ENCODE measurements around the gene ARL8B.
"Not testable (repeated sequence)": the region's sequence is repeated elsewhere in the genome, so short reads cannot be mapped to it uniquely, and the experiment has no call there.

The ARL8B gene

GRCh38 chr3:5149306-5149880, 27.3 kb downstream of the ARL8B start:
- DNase-seq: no peak

- no peak for DNase-seq
These were observed 29.5 kb downstream of the ARL8B start for GRCh38 chr3:5151586-5151985.

GRCh38 chr3:5153074-5153473, 31.0 kb downstream of the ARL8B start:
- no peak for DNase-seq

GRCh38 chr3:5155241-5155640, 33.1 kb downstream of the ARL8B start:
- DNase-seq: no peak

- no peak for DNase-seq
These were observed 38.2 kb downstream of the ARL8B start for GRCh38 chr3:5160321-5160720.

- DNase-seq: no peak
These were observed 39.1 kb downstream of the ARL8B start for GRCh38 chr3:5160940-5161858.

GRCh38 chr3:5162102-5162501, 40.0 kb downstream of the ARL8B start:
- DNase-seq: no peak

GRCh38 chr3:5165698-5166097, 43.6 kb downstream of the ARL8B start:
- DNase-seq: no peak

- no peak for DNase-seq
These were observed 44.8 kb downstream of the ARL8B start for GRCh38 chr3:5166846-5167245.

- DNase-seq: no peak
These were observed 46.0 kb downstream of the ARL8B start for GRCh38 chr3:5168110-5168509.

GRCh38 chr3:5169807-5170206, 47.7 kb downstream of the ARL8B start:
- no peak for DNase-seq

- no peak for DNase-seq
These were observed 48.9 kb downstream of the ARL8B start for GRCh38 chr3:5170975-5171374.

GRCh38 chr3:5172018-5172417, 49.9 kb downstream of the ARL8B start:
- no peak for DNase-seq

- DNase-seq: not testable (repeated sequence)
These were observed 56.9 kb downstream of the ARL8B start for GRCh38 chr3:5179036-5179435.

GRCh38 chr3:5181469-5182141, 59.5 kb downstream of the ARL8B start:
- no peak for DNase-seq

GRCh38 chr3:5183714-5184113, 61.6 kb downstream of the ARL8B start:
- not testable (repeated sequence) for DNase-seq

- DNase-seq: no peak
These were observed 62.4 kb downstream of the ARL8B start for GRCh38 chr3:5184499-5184898.

- DNase-seq: no peak
These were observed 63.1 kb downstream of the ARL8B start for GRCh38 chr3:5185093-5185673.

- DNase-seq: no peak
These were observed 64.2 kb downstream of the ARL8B start for GRCh38 chr3:5186089-5186857.

GRCh38 chr3:5186858-5187155, 64.7 kb downstream of the ARL8B start:
- no peak for DNase-seq

- DNase-seq: peak; percentile 86 to 95 (median 89)
These were observed 65.2 kb downstream of the ARL8B start, which contains the start of gene EDEM1 for GRCh38 chr3:5187156-5187919. TSS of gene EDEM1 (plus strand) at chr3:5187707. CDS start at chr3:5187806, 99 bp downstream.

- DNase-seq: peak; percentile 16 to 63 (median 33)
These were observed 65.9 kb downstream of the ARL8B start for GRCh38 chr3:5187920-5188418.

All from T-helper 1 cell (primary cell).